ENCODE results near the gene MT1X. TPM values are rescaled to one million over a fixed set of nuclear protein-coding genes. Genes with fewer than 3 reads are reported as not detected.

MT1X gene
- total RNA-seq, 2 donors from 2014 or later, result 308 to 320 TPM

DNA sequence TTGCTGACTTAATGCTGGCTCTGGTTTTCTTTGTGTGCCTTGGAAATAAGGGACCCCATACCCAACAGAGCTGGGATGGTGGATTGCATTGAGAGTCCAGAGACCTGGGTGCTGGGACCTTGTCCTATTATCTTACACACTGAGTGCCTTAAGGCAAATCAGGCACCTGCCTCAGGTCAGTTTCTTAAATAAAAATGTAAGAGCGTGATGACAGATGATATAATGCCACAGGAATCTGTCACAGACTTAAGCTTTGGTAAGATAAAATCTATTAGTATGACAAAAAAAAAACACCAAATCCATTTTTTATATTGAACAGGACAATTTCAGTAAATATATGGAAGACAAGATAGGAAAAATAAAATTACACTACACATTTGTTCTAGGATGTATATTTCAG lies 42.2 kb upstream of the MT1X start:
- Histone ChIP-seq H3K4me1 (ENCODE audit: control insufficient read depth in 1 of 2, low read depth in 2 of 2) (peaks cover 7 to 34% of the 10 kb centered on the region in 2 donors), H3K9me3 (no peaks in the 10 kb centered on the region), H3K27me3 (replicated peaks; ENCODE audit: insufficient read depth) (no peaks in the 10 kb centered on the region), H3K4me3 (no peak overlapping the region), H3K36me3 (no peaks in the 10 kb centered on the region), H3K27ac (no peak overlapping the region)
- no peak for DNase-seq (ENCODE audit: low spot score)
- no peak for ATAC-seq (ENCODE audit: insufficient number of reproducible peaks, low FRiP score, low read depth)
- TF ChIP-seq CTCF (IDR thresholded peaks at IDR 0.05), result no peak

DNA sequence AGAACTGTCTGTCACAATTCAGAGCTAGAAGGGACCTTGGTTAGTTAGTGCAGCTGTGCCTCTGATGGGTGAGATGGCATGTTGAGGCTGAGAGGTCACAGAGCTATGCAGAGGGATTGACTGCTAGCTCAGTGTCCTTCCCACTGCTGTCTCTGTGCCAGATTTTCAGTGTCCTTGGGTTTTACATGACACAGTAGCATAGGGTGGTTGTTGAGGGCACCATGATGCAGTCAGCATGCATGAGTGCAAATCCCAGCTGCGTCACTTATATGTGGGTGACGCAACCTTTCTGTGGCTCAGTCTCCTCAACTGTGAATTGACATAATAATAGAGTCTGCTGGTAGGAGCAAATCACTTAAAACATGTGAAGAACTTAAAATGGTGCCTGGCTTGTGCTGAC lies 41.1 kb upstream of the MT1X start:
- Histone ChIP-seq H3K27me3 (replicated peaks; ENCODE audit: insufficient read depth) (no peaks in the 10 kb centered on the region), H3K4me3 (no peak overlapping the region), H3K27ac (no peak overlapping the region), H3K9me3 (no peaks in the 10 kb centered on the region), H3K4me1 (ENCODE audit: control insufficient read depth in 1 of 2, low read depth in 2 of 2) (peaks cover 4 to 26% of the 10 kb centered on the region in 2 donors), H3K36me3 (no peaks in the 10 kb centered on the region)
- no peak for TF ChIP-seq CTCF (IDR thresholded peaks at IDR 0.05)
- ATAC-seq (ENCODE audit: insufficient number of reproducible peaks, low FRiP score, low read depth) (no peak), DNase-seq (ENCODE audit: low spot score) (no peak)

GRCh38 chr16:56643080-56643778 lies 39.0 kb upstream of the MT1X start:
- no peaks in the 10 kb centered on the region for H3K9me3 ChIP-seq
- H3K4me3 ChIP-seq, result peak overlapping the region; percentile 67
- DNase-seq (ENCODE audit: low spot score), result peak; percentile 60

DNA sequence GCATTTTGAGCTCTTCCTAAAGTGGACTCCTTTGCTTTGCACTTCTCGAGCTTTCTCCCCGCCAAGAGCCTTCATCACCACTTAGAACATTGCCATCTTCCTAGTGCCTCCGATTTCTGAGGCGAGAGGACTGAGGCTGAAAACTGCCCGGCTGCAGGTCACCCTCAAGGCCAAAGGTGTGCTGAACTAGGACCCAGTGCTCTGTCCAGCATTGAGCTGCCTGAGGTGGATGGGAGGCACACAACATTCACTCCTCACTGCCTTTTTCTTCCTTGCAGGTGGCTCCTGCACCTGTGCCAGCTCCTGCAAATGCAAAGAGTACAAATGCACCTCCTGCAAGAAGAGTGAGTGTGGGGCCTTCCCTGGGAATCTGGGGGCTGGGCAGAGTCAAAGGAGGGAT lies 38.4 kb upstream of the MT1X start:
- Histone ChIP-seq H3K27ac (peak overlapping the region in 1 of 2 donors; percentile 55), H3K4me3 (peak overlapping the region; percentile 67)

More at GRCh38 chr16:56643080-56643778, 39.0 kb upstream of the MT1X start:
- peak; percentile 17 for ATAC-seq (ENCODE audit: insufficient number of reproducible peaks, low FRiP score, low read depth)
- Histone ChIP-seq H3K36me3 (no peaks in the 10 kb centered on the region), H3K4me1 (ENCODE audit: control insufficient read depth in 1 of 2, low read depth in 2 of 2) (peaks cover 4 to 25% of the 10 kb centered on the region in 2 donors), H3K27ac (peak overlapping the region; percentile 55 to 58), H3K27me3 (replicated peaks; ENCODE audit: insufficient read depth) (no peaks in the 10 kb centered on the region)
- peak; percentile 37 for TF ChIP-seq CTCF (IDR thresholded peaks at IDR 0.05)

GRCh38 chr16:56645311-56645710 lies 37.0 kb upstream of the MT1X start:
- no peak for TF ChIP-seq CTCF (IDR thresholded peaks at IDR 0.05)
- H3K9me3 ChIP-seq, result no peaks in the 10 kb centered on the region
- H3K36me3 ChIP-seq, result no peaks in the 10 kb centered on the region
- H3K4me1 ChIP-seq (ENCODE audit: control insufficient read depth in 1 of 2, low read depth in 2 of 2), result peaks cover 4 to 16% of the 10 kb centered on the region in 2 donors
- H3K27ac ChIP-seq, result no peak overlapping the region
- ATAC-seq (ENCODE audit: insufficient number of reproducible peaks, low FRiP score, low read depth), result no peak
- no peak overlapping the region for H3K4me3 ChIP-seq
- H3K27me3 ChIP-seq (replicated peaks; ENCODE audit: insufficient read depth), result no peaks in the 10 kb centered on the region
- DNase-seq (ENCODE audit: low spot score), result no peak

More for the DNA sequence above, 38.4 kb upstream of the MT1X start:
- no peak for DNase-seq (ENCODE audit: low spot score)
- no peaks in the 10 kb centered on the region for H3K27me3 ChIP-seq (replicated peaks; ENCODE audit: insufficient read depth)
- H3K36me3 ChIP-seq, result no peaks in the 10 kb centered on the region
- TF ChIP-seq CTCF (IDR thresholded peaks at IDR 0.05), result no peak
- peaks cover 4 to 19% of the 10 kb centered on the region in 2 donors for H3K4me1 ChIP-seq (ENCODE audit: control insufficient read depth in 1 of 2, low read depth in 2 of 2)
- no peaks in the 10 kb centered on the region for H3K9me3 ChIP-seq
- no peak for ATAC-seq (ENCODE audit: insufficient number of reproducible peaks, low FRiP score, low read depth)

All from thoracic aorta (tissue), 2 donors.